Measurements from ENCODE around the gene GRM5. TPM values are rescaled to one million over a fixed set of nuclear protein-coding genes. Genes with fewer than 3 reads are reported as not detected.
A peak's percentile ranks its signal among the peaks of the same experiment; 100 is the strongest.
"Not testable (repeated sequence)": the region's sequence is repeated elsewhere in the genome, so short reads cannot be mapped to it uniquely, and the experiment has no call there.

The GRM5 gene
- total RNA-seq, 1 experiment from 2014 or later, result 0.04 TPM

GRCh38 chr11:89019827-89020547 lies 45.8 kb downstream of the GRM5 start:
- H3K27ac ChIP-seq; H3K4me1 ChIP-seq; H3K27me3 ChIP-seq; H3K36me3 ChIP-seq; H3K4me3 ChIP-seq; H3K9me3 ChIP-seq (replicated peaks): not testable (repeated sequence)
- DNase-seq, result peak; percentile 2 to 13

- H3K4me3 ChIP-seq, result no peak overlapping the region
- no peak overlapping the region for H3K27ac ChIP-seq
- no peak for DNase-seq
- H3K27me3 ChIP-seq, result no peaks in the 10 kb centered on the region
- no peaks in the 10 kb centered on the region for H3K9me3 ChIP-seq (replicated peaks)
- no peaks in the 10 kb centered on the region for H3K4me1 ChIP-seq
- no peaks in the 10 kb centered on the region for H3K36me3 ChIP-seq
These were observed 49.6 kb downstream of the GRM5 start for GRCh38 chr11:89016214-89016613.

GRCh38 chr11:89015614-89016013 lies 50.2 kb downstream of the GRM5 start:
- Histone ChIP-seq H3K36me3 (no peaks in the 10 kb centered on the region), H3K27ac (no peak overlapping the region), H3K27me3 (no peaks in the 10 kb centered on the region), H3K9me3 (replicated peaks) (no peaks in the 10 kb centered on the region), H3K4me1 (no peaks in the 10 kb centered on the region), H3K4me3 (no peak overlapping the region)
- no peak for DNase-seq

GRCh38 chr11:89000852-89001251 lies 64.9 kb downstream of the GRM5 start:
- DNase-seq, H3K4me1 ChIP-seq: not testable (repeated sequence)

GRCh38 chr11:88979641-88980040 lies 86.1 kb downstream of the GRM5 start:
- Histone ChIP-seq H3K4me3 (no peak overlapping the region), H3K4me1 (no peaks in the 10 kb centered on the region), H3K27ac (no peak overlapping the region), H3K27me3 (no peaks in the 10 kb centered on the region), H3K36me3 (no peaks in the 10 kb centered on the region), H3K9me3 (replicated peaks) (no peaks in the 10 kb centered on the region)
- DNase-seq, result no peak

More at GRCh38 chr11:89000852-89001251, 64.9 kb downstream of the GRM5 start:
- H3K9me3 ChIP-seq (replicated peaks); H3K27me3 ChIP-seq; H3K36me3 ChIP-seq; H3K27ac ChIP-seq; H3K4me3 ChIP-seq: not testable (repeated sequence)

GRCh38 chr11:88978992-88979391 lies 86.8 kb downstream of the GRM5 start:
- not testable (repeated sequence) for H3K36me3 ChIP-seq; DNase-seq; H3K9me3 ChIP-seq (replicated peaks); H3K27me3 ChIP-seq; H3K4me3 ChIP-seq; H3K4me1 ChIP-seq; H3K27ac ChIP-seq

- H3K9me3 ChIP-seq (replicated peaks); H3K4me3 ChIP-seq; DNase-seq; H3K27ac ChIP-seq; H3K36me3 ChIP-seq; H3K4me1 ChIP-seq; H3K27me3 ChIP-seq: not testable (repeated sequence)
These were observed 90.3 kb downstream of the GRM5 start for GRCh38 chr11:88975441-88975840.

GRCh38 chr11:88972210-88972609 lies 93.6 kb downstream of the GRM5 start:
- DNase-seq, result no peak
- no peaks in the 10 kb centered on the region for H3K36me3 ChIP-seq
- H3K9me3 ChIP-seq (replicated peaks), result no peaks in the 10 kb centered on the region
- no peak overlapping the region for H3K4me3 ChIP-seq
- no peaks in the 10 kb centered on the region for H3K4me1 ChIP-seq
- H3K27me3 ChIP-seq, result no peaks in the 10 kb centered on the region
- no peak overlapping the region for H3K27ac ChIP-seq

GRCh38 chr11:88961621-88962020 lies 104.2 kb downstream of the GRM5 start:
- not testable (repeated sequence) for H3K9me3 ChIP-seq (replicated peaks); H3K27me3 ChIP-seq; H3K4me1 ChIP-seq; H3K27ac ChIP-seq; H3K36me3 ChIP-seq; H3K4me3 ChIP-seq; DNase-seq

GRCh38 chr11:88959857-88960256 lies 105.9 kb downstream of the GRM5 start:
- not testable (repeated sequence) for H3K27me3 ChIP-seq; H3K9me3 ChIP-seq (replicated peaks); H3K4me3 ChIP-seq; DNase-seq; H3K36me3 ChIP-seq; H3K27ac ChIP-seq; H3K4me1 ChIP-seq

GRCh38 chr11:88950975-88951374 lies 114.8 kb downstream of the GRM5 start:
- Histone ChIP-seq H3K9me3 (replicated peaks) (no peaks in the 10 kb centered on the region), H3K4me1 (no peaks in the 10 kb centered on the region), H3K27me3 (no peaks in the 10 kb centered on the region), H3K36me3 (no peaks in the 10 kb centered on the region), H3K4me3 (no peak overlapping the region), H3K27ac (no peak overlapping the region)
- DNase-seq, result no peak

- not testable (repeated sequence) for H3K4me1 ChIP-seq; H3K27ac ChIP-seq; H3K9me3 ChIP-seq (replicated peaks); H3K36me3 ChIP-seq; H3K27me3 ChIP-seq; DNase-seq; H3K4me3 ChIP-seq
These were observed 116.9 kb downstream of the GRM5 start for GRCh38 chr11:88948908-88949307.

GRCh38 chr11:88947843-88948572 lies 117.8 kb downstream of the GRM5 start:
- not testable (repeated sequence) for H3K27me3 ChIP-seq; DNase-seq; H3K4me1 ChIP-seq; H3K9me3 ChIP-seq (replicated peaks); H3K27ac ChIP-seq; H3K4me3 ChIP-seq; H3K36me3 ChIP-seq

- not testable (repeated sequence) for H3K4me1 ChIP-seq; DNase-seq; H3K4me3 ChIP-seq; H3K36me3 ChIP-seq; H3K27ac ChIP-seq; H3K9me3 ChIP-seq (replicated peaks); H3K27me3 ChIP-seq
These were observed 136.1 kb downstream of the GRM5 start for GRCh38 chr11:88929665-88930064.

GRCh38 chr11:88917065-88917464 lies 148.7 kb downstream of the GRM5 start:
- H3K9me3 ChIP-seq (replicated peaks); H3K4me1 ChIP-seq; H3K27ac ChIP-seq; H3K27me3 ChIP-seq; H3K4me3 ChIP-seq; DNase-seq; H3K36me3 ChIP-seq: not testable (repeated sequence)

- Histone ChIP-seq H3K4me1 (no peaks in the 10 kb centered on the region), H3K4me3 (no peak overlapping the region), H3K9me3 (replicated peaks) (no peaks in the 10 kb centered on the region), H3K27ac (no peak overlapping the region), H3K36me3 (no peaks in the 10 kb centered on the region), H3K27me3 (no peaks in the 10 kb centered on the region)
- DNase-seq, result no peak
These were observed 156.3 kb downstream of the GRM5 start for GRCh38 chr11:88909500-88909899.
